Transverse colon (tissue), 4 donors: Measurements from ENCODE around the gene ABRACL. TPM values are rescaled to one million over a fixed set of nuclear protein-coding genes. Genes with fewer than 3 reads are reported as not detected.

Source experiments
- DNase-seq: peaks from one replicate; pipeline ENCODE4 v3.0.0-alpha.2; 2019
- H3K27ac ChIP-seq, 4 donors: fragments of 200-600 bp; sonication (generic); 2 replicates each; pipeline ENCODE4 v1.5.1; 2016 to 2018; ENCODE audit warnings: inconsistent platforms in 4 of 4
- H3K27me3 ChIP-seq: fragments of 200-600 bp; sonication (generic); 2 replicates; pipeline ENCODE4 v1.5.1; 2017; ENCODE audit warnings: inconsistent platforms
- H3K36me3 ChIP-seq, 4 donors: fragments of 200-600 bp; sonication (generic); 2 replicates each; pipeline ENCODE4 v1.5.1; 2017 to 2019; ENCODE audit warnings: inconsistent platforms in 4 of 4
- H3K4me1 ChIP-seq, 4 donors: fragments of 200-600 bp; sonication (generic); 2 replicates each; pipeline ENCODE4 v1.5.1; 2017 to 2020; ENCODE audit warnings: inconsistent platforms in 4 of 4
- H3K4me3 ChIP-seq, 4 donors: fragments of 200-600 bp; sonication (generic); 1 replicate in 1 of 4; 2 replicates in 3 of 4; pipeline versions ENCODE4 v1.5.1 to v1.6.1; 2017 to 2019; ENCODE audit warnings: inconsistent platforms in 4 of 4
- H3K9me3 ChIP-seq, 2 donors: fragments of 200-600 bp; sonication (generic); 2 replicates each; pipeline ENCODE4 v1.5.1; 2017 to 2019; ENCODE audit warnings: inconsistent platforms in 2 of 2
- EP300 ChIP-seq: sonication (generic); formaldehyde crosslinking; IDR thresholded peaks from one replicate; pipeline ENCODE4 v1.6.1; 2017; ENCODE audit warnings: antibody characterized with exemption, low read depth
- POLR2A ChIP-seq: fragments of 450-650 bp; IDR thresholded peaks from one replicate; pipeline ENCODE4 v1.6.1; 2016; ENCODE audit warnings: antibody characterized with exemption, mild to moderate bottlenecking, moderate library complexity
- POLR2AphosphoS5 ChIP-seq, 3 donors: sonication (generic); formaldehyde crosslinking; IDR thresholded peaks; one replicate each; pipeline ENCODE4 v1.6.1; 2016; ENCODE audit warnings: antibody characterized with exemption in 3 of 3
- WGBS, 2 donors: methylation state at CpG; one replicate each; pipeline ENCODE4 v1.1.5; 2018; ENCODE audit warnings: low coverage in 1 of 2; 5-methylcytosine and 5-hydroxymethylcytosine counted together
- in situ Hi-C, 4 donors: fragments of 200-750 bp; cut with MboI; loops; one replicate each; pipeline versions ENCODE4 v1.15.0 to v1.15.1; 2017; ENCODE audit warnings: low sequenced_read_pairs in 3 of 4, low pct_ligation_motif_present in 1 of 4, low pct_unique_long_range_greater_than_20kb in 1 of 4
- intact Hi-C: fragments of 100-400 bp; cut with DNase I; formaldehyde crosslinking; loops from one replicate; pipeline ENCODE4 v1.15.1; 2023; ENCODE audit warnings: low total_unique reads
- total RNA-seq, 4 donors: library from RNA; depleted of rRNA; stranded (reverse); fragments of >200 nt; gene quantifications; one replicate each; pipeline ENCODE4 v1.1.0, GENCODE V29; 2016
- TF ChIP-seq, protein P1 (sequence below), 5 experiments: fragments of 200-600 bp in 3 of 5; fragments of 450-650 bp in 2 of 5; sonication (generic) in 3 of 5; IDR thresholded peaks; 1 replicate in 2 of 5; 2 replicates in 3 of 5; pipeline ENCODE4 v1.5.1; 2016 to 2017; ENCODE audit warnings: antibody characterized with exemption in 5 of 5, inconsistent platforms in 3 of 5, mild to moderate bottlenecking in 2 of 5, moderate library complexity in 1 of 5

The ABRACL gene
- total RNA-seq, 4 donors from 2014 or later = 26.2 to 73.5 (median 60.2) TPM; not detected in 1

DNA sequence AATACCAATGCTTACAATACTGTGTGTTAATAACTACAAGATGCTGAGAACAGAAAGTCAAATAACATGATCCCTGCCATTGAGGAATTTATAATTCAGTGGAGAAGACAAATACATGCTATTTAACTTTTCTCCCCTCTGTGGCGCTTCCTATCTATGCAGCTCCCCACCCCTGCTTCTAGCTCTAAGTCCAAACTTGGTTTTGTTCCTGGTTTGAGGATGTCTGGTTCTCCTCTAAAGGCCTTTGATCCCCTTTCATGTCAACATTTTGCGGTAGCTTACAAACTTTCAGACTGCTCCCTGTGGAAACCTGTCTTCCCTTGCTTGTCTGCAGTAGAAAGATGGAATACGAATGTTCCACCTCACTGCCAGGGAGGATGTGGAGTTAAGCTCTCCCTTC is 22.1 kb upstream of the ABRACL start:
- Histone ChIP-seq H3K9me3 (no peaks in the 10 kb centered on the region), H3K36me3 (no peaks in the 10 kb centered on the region), H3K27me3 (no peaks in the 10 kb centered on the region), H3K27ac (no peak overlapping the region), H3K4me1 (no peaks in the 10 kb centered on the region), H3K4me3 (no peak overlapping the region)
- in situ Hi-C loops = no loop called here
- DNase-seq = no peak
- TF ChIP-seq, protein P1, sequence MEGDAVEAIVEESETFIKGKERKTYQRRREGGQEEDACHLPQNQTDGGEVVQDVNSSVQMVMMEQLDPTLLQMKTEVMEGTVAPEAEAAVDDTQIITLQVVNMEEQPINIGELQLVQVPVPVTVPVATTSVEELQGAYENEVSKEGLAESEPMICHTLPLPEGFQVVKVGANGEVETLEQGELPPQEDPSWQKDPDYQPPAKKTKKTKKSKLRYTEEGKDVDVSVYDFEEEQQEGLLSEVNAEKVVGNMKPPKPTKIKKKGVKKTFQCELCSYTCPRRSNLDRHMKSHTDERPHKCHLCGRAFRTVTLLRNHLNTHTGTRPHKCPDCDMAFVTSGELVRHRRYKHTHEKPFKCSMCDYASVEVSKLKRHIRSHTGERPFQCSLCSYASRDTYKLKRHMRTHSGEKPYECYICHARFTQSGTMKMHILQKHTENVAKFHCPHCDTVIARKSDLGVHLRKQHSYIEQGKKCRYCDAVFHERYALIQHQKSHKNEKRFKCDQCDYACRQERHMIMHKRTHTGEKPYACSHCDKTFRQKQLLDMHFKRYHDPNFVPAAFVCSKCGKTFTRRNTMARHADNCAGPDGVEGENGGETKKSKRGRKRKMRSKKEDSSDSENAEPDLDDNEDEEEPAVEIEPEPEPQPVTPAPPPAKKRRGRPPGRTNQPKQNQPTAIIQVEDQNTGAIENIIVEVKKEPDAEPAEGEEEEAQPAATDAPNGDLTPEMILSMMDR (IDR thresholded peaks at IDR 0.05) = no peak
- TF ChIP-seq POLR2AphosphoS5 (IDR thresholded peaks at IDR 0.05) (no peak), EP300 (no peak), POLR2A (no peak)
- WGBS, 2 donors = 81 to 92% methylated on average over 2 to 3 of the region's 3 CpGs
- intact Hi-C loops = no loop called here

DNA sequence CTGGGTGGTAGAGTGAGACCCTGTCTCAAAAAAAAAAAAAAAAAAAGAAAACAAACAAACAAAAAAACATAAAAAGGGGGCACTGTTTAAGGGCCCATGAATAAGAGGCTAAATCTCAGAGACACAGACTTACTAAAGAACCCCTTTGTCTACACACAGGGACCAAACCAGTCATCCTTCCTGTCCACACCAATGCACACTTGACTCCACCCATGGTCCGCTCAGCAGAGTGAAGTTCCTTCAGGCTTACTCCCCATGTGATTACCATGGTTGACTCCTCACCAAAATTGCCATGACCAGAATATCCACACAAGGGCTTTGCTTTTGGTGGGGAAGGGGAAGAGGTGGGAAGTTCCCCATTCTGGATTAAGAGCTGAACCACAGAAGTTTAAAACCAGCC is 21.1 kb upstream of the ABRACL start:
- intact Hi-C loops (no loop called here), in situ Hi-C loops (no loop called here)
- Histone ChIP-seq H3K27me3 (no peaks in the 10 kb centered on the region), H3K4me3 (no peak overlapping the region), H3K36me3 (no peaks in the 10 kb centered on the region), H3K4me1 (no peaks in the 10 kb centered on the region), H3K27ac (no peak overlapping the region), H3K9me3 (no peaks in the 10 kb centered on the region)
- TF ChIP-seq POLR2A = no peak
- no peak for TF ChIP-seq POLR2AphosphoS5 (IDR thresholded peaks at IDR 0.05)
- TF ChIP-seq, protein P1 (IDR thresholded peaks at IDR 0.05) = no peak
- no peak for TF ChIP-seq EP300
- no peak for DNase-seq
- 100% methylated on average over 1 of the region's 1 CpG; no CpG with 5 or more reads in 1 of the 2 donors for WGBS, 2 donors

DNA sequence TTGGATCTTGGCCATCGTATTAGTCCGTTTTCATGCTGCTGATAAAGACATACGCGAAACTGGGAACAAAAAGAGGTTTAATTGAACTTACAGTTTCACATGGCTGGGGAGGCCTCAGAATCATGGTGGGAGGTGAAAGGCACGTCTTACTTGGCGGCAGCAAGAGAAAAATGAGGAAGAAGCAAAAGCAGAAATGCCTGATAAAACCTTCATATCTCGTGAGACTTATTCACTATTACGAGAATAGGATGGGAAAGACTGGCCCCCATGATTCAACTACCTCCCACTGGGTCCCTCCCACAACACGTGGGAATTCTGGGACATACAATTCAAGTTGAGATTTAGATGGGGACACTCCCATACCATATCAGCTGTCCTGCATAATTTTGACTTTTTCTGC is 20.4 kb upstream of the ABRACL start:
- no peak overlapping the region for H3K27ac ChIP-seq
- DNase-seq = no peak
- H3K4me1 ChIP-seq = no peaks in the 10 kb centered on the region
- H3K9me3 ChIP-seq = no peaks in the 10 kb centered on the region
- no peaks in the 10 kb centered on the region for H3K36me3 ChIP-seq
- in situ Hi-C loops (no loop called here), intact Hi-C loops (no loop called here)
- TF ChIP-seq POLR2AphosphoS5 (IDR thresholded peaks at IDR 0.05) (no peak), POLR2A (no peak), EP300 (no peak)
- TF ChIP-seq, protein P1 (IDR thresholded peaks at IDR 0.05) = no peak
- no peak overlapping the region for H3K4me3 ChIP-seq
- 79 to 87% methylated on average over 8 to 9 of the region's 9 CpGs for WGBS, 2 donors
- no peaks in the 10 kb centered on the region for H3K27me3 ChIP-seq

DNA sequence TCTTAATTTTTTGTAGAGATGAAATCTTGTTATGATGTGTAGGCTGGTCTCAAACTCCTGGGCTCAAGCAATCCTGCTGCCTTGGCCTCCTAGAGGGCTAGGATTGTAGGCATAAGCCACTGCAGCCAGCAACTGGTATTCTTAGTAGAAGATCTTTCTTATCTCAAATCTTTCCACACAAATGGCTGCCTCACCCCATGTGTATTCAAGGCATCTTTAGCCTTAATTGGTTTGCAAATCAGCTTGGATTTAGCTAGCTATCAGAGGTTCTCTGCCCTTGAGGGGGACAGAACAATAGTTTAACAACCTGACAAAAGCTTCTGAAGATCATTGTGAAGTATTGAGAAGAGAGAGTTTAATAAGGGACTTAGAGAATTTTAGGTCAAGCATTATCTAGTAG is 17.9 kb upstream of the ABRACL start:
- Histone ChIP-seq H3K4me3 (no peak overlapping the region), H3K27me3 (no peaks in the 10 kb centered on the region), H3K4me1 (peaks cover 0 to 10% (median 1%) of the 10 kb centered on the region in 4 donors), H3K27ac (no peak overlapping the region), H3K9me3 (no peaks in the 10 kb centered on the region), H3K36me3 (no peaks in the 10 kb centered on the region)
- no peak for DNase-seq
- in situ Hi-C loops = no loop called here
- TF ChIP-seq POLR2AphosphoS5 (IDR thresholded peaks at IDR 0.05) (no peak), POLR2A (no peak), EP300 (no peak)
- TF ChIP-seq, protein P1 (IDR thresholded peaks at IDR 0.05) = no peak
- intact Hi-C loops = no loop called here
